Measurements from ENCODE around the gene GTF2B.

GRCh38 chr1:88890791-88891317, 513 bp downstream of the GTF2B start:
- TF ChIP-seq CTCF (conservative IDR thresholded peaks at IDR 0.05) (no peak), ZFX (IDR thresholded peaks at IDR 0.05) (no peak)
